ENCODE results near the gene VPS18. TPM values are rescaled to one million over a fixed set of nuclear protein-coding genes. Genes with fewer than 3 reads are reported as not detected.

VPS18 gene
- total and polyA plus RNA-seq, 2 donors (not counting 1 experiment from before 2014, with no cell fraction given): 13.6 to 29.6 TPM

GRCh38 chr15:40952901-40953712 is 58.9 kb downstream of the VPS18 start, which contains the start of gene CHAC1:
Gene CHAC1, plus strand, starts transcription at chr15:40953471. Its CDS starts 113 bp downstream, at chr15:40953584.
- Histone ChIP-seq H4K20me1 (ENCODE audit: control insufficient read depth, insufficient read depth, low read length, poor library complexity, severe bottlenecking) (no peaks in the 10 kb centered on the region), H3K36me3 (replicated peaks in 1 of 2; ENCODE audit: control extremely low read depth in 1 of 2, control insufficient read depth in 1 of 2, extremely low read depth in 1 of 2, insufficient read depth in 2 of 2, low read length in 1 of 2) (no peaks in the 10 kb centered on the region), H3K79me2 (ENCODE audit: control insufficient read depth, insufficient read depth, low read length) (no peaks in the 10 kb centered on the region), H3K27me3 (replicated peaks in 1 of 4; ENCODE audit: control extremely low read depth in 1 of 4, control insufficient read depth in 3 of 4, insufficient read depth in 4 of 4, low read length in 3 of 4) (peaks cover 0 to 14% (median 2%) of the 10 kb centered on the region in 4 experiments), H3K4me3 (ENCODE audit: control extremely low read depth in 1 of 5, extremely low read depth in 1 of 5, insufficient read depth in 1 of 5, low read depth in 2 of 5, low read length in 4 of 5) (peak within 1 kb of the TSS; percentile 40 to 74 (median 64)), H2AFZ (ENCODE audit: insufficient read depth, low read depth, low read length, poor library complexity, severe bottlenecking) (peak within 1 kb of the TSS; percentile 92), H3K27ac (ENCODE audit: low read length in 2 of 2) (peak within 1 kb of the TSS in 1 of 2 donors; percentile 25), H3K4me1 (ENCODE audit: control insufficient read depth in 2 of 2, insufficient read depth in 2 of 2, low read length in 2 of 2) (peaks cover 9 to 14% of the 10 kb centered on the region in 2 donors), H3K9me3 (ENCODE audit: control extremely low read depth in 1 of 3, control insufficient read depth in 2 of 3, insufficient read depth in 1 of 3, low read length in 2 of 3) (no peaks in the 10 kb centered on the region), H3K4me2 (replicated peaks; ENCODE audit: low read depth, low read length, poor library complexity, severe bottlenecking) (peak within 1 kb of the TSS; percentile 97), H3K9ac (ENCODE audit: low read length) (peak within 1 kb of the TSS; percentile 68)
- intact Hi-C loops (cut with micrococcal nuclease): loop anchor here (1.0 to 5.0 kb wide), 5 partner anchors 11 to 278 kb away; partner anchors contain the start of genes CHP1, INO80 and VPS18
- Mint-ChIP-seq H3K27ac (peak within 1 kb of the TSS; percentile 84), H3K4me1 (peaks cover 18% of the 10 kb centered on the region), H3K4me3 (peak within 1 kb of the TSS; percentile 93), H3K27me3 (peaks cover 9% of the 10 kb centered on the region), H3K9me3 (ENCODE audit: insufficient read depth) (no peaks in the 10 kb centered on the region)
- no peak for TF ChIP-seq CTCF (IDR thresholded peaks at IDR 0.05)
- no peak for TF ChIP-seq EZH2 (IDR thresholded peaks at IDR 0.05; ENCODE audit: borderline replicate concordance, insufficient read depth, low read depth, low read length, poor library complexity, severe bottlenecking)
- ATAC-seq (ENCODE audit: low read depth) (peak; percentile 97), DNase-seq (peak; percentile 95)
- ChIA-PET POLR2A (interaction anchor here (0.8 to 2.6 kb wide), 3 partner anchors 12 to 163 kb away, joined by 3 to 20 read pairs (median 3); partner anchors contain the start of gene INO80), CTCF (interaction anchor here (0.6 to 4.7 kb wide), 10 partner anchors 11 to 632 kb away, joined by 3 to 49 read pairs (median 4); partner anchors contain the start of genes DLL4 and VPS18)
- under 1% methylated on average over 72 of the region's 72 CpGs for WGBS (ENCODE audit: insufficient coverage)

Small RNA genes within 50 kb of the gene (small RNA-seq; reads per million reads assigned to genes)
- gene AC025166.1 (ENCODE audit: insufficient read length, low read depth, low replicate concordance) (not detected), gene ISCA1P4 (ENCODE audit: insufficient read length, low read depth, low replicate concordance) (not detected)

Other genes with a start within 250 kb of the VPS18 start
- 1.9 and 2.0 TPM in 2 replicates for gene RAD51, start 199.3 kb upstream of the VPS18 start, total RNA-seq
- gene RAD51, start 199.3 kb upstream of the VPS18 start, polyA plus RNA-seq: 0.61 and 0.67 TPM in 2 replicates
- gene RMDN3, start 139.2 kb upstream of the VPS18 start, total RNA-seq: 22.1 and 24.2 TPM in 2 replicates
- gene RMDN3, start 139.2 kb upstream of the VPS18 start, polyA plus RNA-seq: 11.6 and 12.4 TPM in 2 replicates
- gene GCHFR, start 130.4 kb upstream of the VPS18 start, total RNA-seq: 23.1 and 23.7 TPM in 2 replicates
- gene GCHFR, start 130.4 kb upstream of the VPS18 start, polyA plus RNA-seq: 6.2 and 14.3 TPM in 2 replicates
- 8.6 and 9.5 TPM in 2 replicates for gene C15orf62, start 124.5 kb upstream of the VPS18 start, total RNA-seq
- 0.30 and 0.50 TPM in 2 replicates for gene C15orf62, start 124.5 kb upstream of the VPS18 start, polyA plus RNA-seq
- 29.4 and 29.8 TPM in 2 replicates for gene ZFYVE19, start 87.4 kb upstream of the VPS18 start, total RNA-seq
- 55.8 and 60.5 TPM in 2 replicates for gene ZFYVE19, start 87.4 kb upstream of the VPS18 start, polyA plus RNA-seq
- 46.1 and 52.3 TPM in 2 replicates for gene DNAJC17, start 87.0 kb upstream of the VPS18 start, total RNA-seq
- gene DNAJC17, start 87.0 kb upstream of the VPS18 start, polyA plus RNA-seq: 27.3 and 30.5 TPM in 2 replicates
- gene PPP1R14D, start 65.7 kb upstream of the VPS18 start, total RNA-seq: not detected in 2 replicates
- gene PPP1R14D, start 65.7 kb upstream of the VPS18 start, polyA plus RNA-seq: 0.19 TPM in 1 of 2 replicates, not detected in the other
- 14.4 and 18.2 TPM in 2 replicates for gene SPINT1, start 50.4 kb upstream of the VPS18 start, total RNA-seq
- gene SPINT1, start 50.4 kb upstream of the VPS18 start, polyA plus RNA-seq: 12.3 and 21.3 TPM in 2 replicates
- 0.41 and 0.54 TPM in 2 replicates for gene RHOV, start 20.2 kb upstream of the VPS18 start, total RNA-seq
- 0.09 TPM in 1 of 2 replicates, not detected in the other for gene RHOV, start 20.2 kb upstream of the VPS18 start, polyA plus RNA-seq
- 0.30 and 0.36 TPM in 2 replicates for gene DLL4, start 34.9 kb downstream of the VPS18 start, total RNA-seq
- gene DLL4, start 34.9 kb downstream of the VPS18 start, polyA plus RNA-seq: 0.07 and 0.10 TPM in 2 replicates
- gene CHAC1, start 59.0 kb downstream of the VPS18 start, total RNA-seq: 3.1 and 3.6 TPM in 2 replicates
- 0.81 and 1.2 TPM in 2 replicates for gene CHAC1, start 59.0 kb downstream of the VPS18 start, polyA plus RNA-seq
- 55.7 and 57.8 TPM in 2 replicates for gene INO80, start 221.8 kb downstream of the VPS18 start, total RNA-seq
- gene INO80, start 221.8 kb downstream of the VPS18 start, polyA plus RNA-seq: 14.7 and 16.3 TPM in 2 replicates

All from B cell (primary cell).